GM18909 (cell line): ENCODE measurements around the gene DLEC1.

Experiments used
- ATAC-seq: cut with Tn5 transposase; IDR thresholded peaks from one replicate; pipeline ENCODE4 v1.9.1; 2021; ENCODE audit warnings: mild to moderate bottlenecking; ENCODE audit not compliant: unreplicated experiment, poor library complexity

The DLEC1 gene

GRCh38 chr3:38001456-38002081 lies 37.4 kb upstream of the DLEC1 start:
- ATAC-seq: no peak

- ATAC-seq: no peak
Measured at GRCh38 chr3:38002291-38002876, 36.6 kb upstream of the DLEC1 start.

GRCh38 chr3:38002940-38003339 lies 36.1 kb upstream of the DLEC1 start:
- no peak for ATAC-seq

- no peak for ATAC-seq
Measured at GRCh38 chr3:38003371-38003816, 35.6 kb upstream of the DLEC1 start.

- no peak for ATAC-seq
Measured at GRCh38 chr3:38003817-38004414, 35.1 kb upstream of the DLEC1 start.

GRCh38 chr3:38004415-38005075 lies 34.5 kb upstream of the DLEC1 start:
- peak; percentile 53 for ATAC-seq

- ATAC-seq: no peak
Measured at GRCh38 chr3:38005076-38006020, 33.7 kb upstream of the DLEC1 start.

GRCh38 chr3:38006031-38006430 lies 33.0 kb upstream of the DLEC1 start:
- ATAC-seq: no peak

- no peak for ATAC-seq
Measured at GRCh38 chr3:38006445-38006995, 32.5 kb upstream of the DLEC1 start.

GRCh38 chr3:38007754-38008090 lies 31.3 kb upstream of the DLEC1 start:
- ATAC-seq: no peak

- ATAC-seq: no peak
Measured at GRCh38 chr3:38008191-38008701, 30.8 kb upstream of the DLEC1 start.

- ATAC-seq: no peak
Measured at GRCh38 chr3:38008971-38009580, 29.9 kb upstream of the DLEC1 start.

GRCh38 chr3:38009807-38010591 lies 29.0 kb upstream of the DLEC1 start:
- no peak for ATAC-seq

- ATAC-seq: no peak
Measured at GRCh38 chr3:38011111-38011510, 27.9 kb upstream of the DLEC1 start.

- no peak for ATAC-seq
Measured at GRCh38 chr3:38015485-38015884, 23.5 kb upstream of the DLEC1 start.

- ATAC-seq: no peak
Measured at GRCh38 chr3:38015984-38016383, 23.0 kb upstream of the DLEC1 start.

GRCh38 chr3:38016410-38016809 lies 22.6 kb upstream of the DLEC1 start:
- no peak for ATAC-seq

GRCh38 chr3:38016847-38017444 lies 22.1 kb upstream of the DLEC1 start:
- no peak for ATAC-seq
